NCI-H526 (cell line): ENCODE data around the gene SETBP1.
A peak's percentile ranks its signal among the peaks of the same experiment; 100 is the strongest.

Experiments
- DNase-seq, 2 experiments: peaks; one replicate each; lab custom pipeline; 2025; lab: John Stamatoyannopoulos, UW

The SETBP1 gene

DNA sequence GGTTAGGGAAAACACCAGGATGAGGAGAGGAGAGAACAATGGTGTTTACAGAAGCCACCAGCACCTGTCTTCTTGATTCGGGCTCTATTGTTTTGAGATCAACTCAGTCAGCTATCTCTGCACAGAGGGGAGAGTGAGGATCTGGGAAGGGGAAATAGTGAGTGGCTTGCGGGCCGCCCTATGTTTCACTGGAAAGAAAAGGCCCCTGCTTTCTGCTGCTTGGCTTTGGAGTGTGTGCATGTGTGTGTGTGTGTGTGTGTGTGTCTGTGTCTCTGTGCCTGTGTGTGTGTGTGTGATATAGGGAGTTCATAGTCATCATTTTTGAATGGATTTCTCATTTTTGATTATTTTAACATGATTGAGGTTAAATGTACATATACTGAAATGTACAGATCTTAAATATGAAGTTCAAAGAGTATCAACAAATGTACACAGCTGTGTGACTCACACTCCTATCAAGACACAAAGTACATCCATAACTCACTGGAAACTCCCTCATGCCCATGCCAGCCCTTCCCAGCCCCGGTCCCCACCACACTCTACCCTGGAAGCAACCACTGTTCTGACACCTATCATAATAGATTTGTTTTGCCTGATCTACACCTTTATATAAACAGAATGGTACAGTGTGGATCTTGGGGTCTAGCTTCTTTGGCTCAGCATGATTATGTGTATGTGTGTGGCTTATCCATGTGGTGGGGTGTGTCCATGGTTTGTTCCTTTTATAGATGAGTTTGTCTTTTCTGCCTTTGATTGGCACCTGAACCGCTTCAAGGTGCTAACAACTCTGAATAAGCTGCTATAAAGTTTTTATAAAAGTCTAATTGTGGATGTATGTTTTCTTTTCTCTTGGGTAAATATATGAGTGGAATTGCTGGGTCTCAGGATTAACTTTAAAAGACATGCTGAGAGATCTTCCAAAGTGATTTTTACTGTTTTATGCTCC, 258.3 kb downstream of the SETBP1 start:
- peak in 1 of 2 experiments; percentile 2 for DNase-seq

DNA sequence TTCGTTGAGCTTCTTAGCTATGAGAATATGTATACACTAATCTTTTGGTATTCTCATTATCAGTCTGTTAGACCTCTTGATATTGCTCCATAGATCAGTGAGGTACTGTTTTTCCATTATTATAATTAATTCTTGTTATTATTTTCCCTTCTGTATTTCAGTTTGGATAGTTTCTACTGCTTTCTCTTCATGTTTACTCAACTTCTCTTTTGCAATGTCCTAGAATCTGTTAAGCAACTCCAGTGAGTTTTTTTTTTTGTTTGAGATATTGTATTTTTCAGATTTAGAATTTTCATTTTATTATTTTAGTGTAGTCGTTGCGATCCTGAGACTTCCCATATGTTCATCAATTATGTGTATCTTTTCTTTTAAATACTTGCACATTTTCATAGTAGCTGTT, 260.8 kb downstream of the SETBP1 start:
- DNase-seq = no peak

DNA sequence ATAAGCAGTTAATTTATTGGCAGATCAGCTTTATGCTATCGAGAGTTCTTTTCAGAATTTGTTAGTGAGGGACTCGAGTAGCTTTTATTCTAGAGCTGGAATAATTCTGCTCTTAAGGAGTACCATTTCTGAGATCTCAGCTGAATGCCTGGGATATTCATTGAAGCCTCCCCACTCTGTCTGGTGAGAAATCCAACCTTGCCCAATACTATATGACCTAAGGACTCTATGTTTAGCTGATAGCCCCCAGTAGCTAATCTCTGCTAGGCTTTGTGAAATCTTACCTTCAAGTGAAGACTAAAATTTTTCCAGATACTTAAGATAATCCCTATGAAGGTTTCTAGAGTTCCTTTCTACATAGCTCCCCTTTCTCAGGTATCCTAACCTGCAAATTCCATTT, 261.4 kb downstream of the SETBP1 start:
- DNase-seq = no peak

DNA sequence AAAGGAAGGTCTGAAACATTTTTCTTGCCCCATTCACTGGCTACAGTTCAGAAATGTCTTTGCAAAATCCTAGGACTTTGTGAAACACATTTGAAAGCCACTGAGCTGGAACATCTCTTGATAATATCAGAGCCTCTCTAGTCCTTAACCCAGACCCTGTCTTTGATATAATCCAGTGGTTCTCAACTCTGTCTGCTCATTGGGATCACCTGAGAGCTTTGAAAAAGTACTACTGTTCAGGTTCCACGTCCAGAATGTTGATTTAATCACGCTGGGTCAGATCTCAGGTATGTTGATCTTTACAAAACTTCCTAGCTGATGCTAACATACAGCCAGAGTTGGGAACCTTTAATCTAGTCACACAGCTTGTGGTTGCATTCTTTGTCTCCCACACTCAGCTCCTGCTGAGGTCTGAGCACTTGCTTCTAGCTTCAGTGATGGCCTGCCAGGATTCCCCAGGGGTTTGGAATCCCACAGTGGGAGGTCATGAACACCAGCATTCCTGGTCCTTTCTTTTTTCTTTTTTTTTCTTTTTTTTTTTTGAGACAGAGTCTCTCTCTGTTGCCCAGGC, 262.7 kb downstream of the SETBP1 start:
- DNase-seq = no peak

DNA sequence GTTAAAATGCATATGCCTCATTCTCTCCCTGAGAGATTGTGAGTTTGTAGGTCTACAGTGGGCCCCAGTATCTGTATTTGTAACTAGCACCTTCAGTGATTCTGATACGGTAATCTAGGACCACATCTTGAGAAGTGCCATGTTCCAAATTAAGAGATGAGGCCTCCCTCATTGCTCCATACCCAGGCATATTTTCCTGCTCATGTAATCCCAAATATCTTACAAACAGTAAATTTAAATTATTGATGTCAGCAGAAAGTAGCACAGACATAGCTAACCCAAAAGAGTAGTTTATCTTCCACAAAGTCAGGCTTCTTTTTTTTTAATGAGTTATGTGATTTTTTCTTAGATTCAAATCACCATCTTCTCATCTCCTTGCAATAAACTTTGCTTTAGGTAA, 263.8 kb downstream of the SETBP1 start:
- no peak for DNase-seq

DNA sequence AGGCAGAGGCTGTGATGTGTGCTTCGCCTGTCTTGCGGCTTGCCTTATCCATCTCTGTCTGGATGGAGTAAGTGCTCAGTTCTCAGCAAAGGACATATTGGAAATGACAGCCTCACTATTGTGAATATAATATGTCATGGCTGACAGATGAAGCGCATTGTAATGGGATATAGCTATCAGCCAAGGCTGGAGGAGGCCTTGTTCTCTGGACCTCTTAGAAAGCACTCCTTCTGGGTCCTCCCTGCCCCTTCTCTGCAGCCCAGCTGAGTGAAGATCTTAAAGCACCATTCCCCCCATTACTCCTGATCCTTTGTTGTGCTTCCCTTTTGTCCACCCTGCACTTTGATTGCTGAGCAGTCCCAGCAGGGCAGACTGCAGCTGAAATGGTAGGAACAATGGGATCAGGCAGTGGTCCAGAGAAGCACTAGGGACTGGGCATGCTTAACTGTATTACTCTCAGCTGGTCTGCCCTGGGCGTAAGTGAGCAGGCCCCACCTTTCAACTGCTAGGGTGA, 265.3 kb downstream of the SETBP1 start:
- DNase-seq = no peak

DNA sequence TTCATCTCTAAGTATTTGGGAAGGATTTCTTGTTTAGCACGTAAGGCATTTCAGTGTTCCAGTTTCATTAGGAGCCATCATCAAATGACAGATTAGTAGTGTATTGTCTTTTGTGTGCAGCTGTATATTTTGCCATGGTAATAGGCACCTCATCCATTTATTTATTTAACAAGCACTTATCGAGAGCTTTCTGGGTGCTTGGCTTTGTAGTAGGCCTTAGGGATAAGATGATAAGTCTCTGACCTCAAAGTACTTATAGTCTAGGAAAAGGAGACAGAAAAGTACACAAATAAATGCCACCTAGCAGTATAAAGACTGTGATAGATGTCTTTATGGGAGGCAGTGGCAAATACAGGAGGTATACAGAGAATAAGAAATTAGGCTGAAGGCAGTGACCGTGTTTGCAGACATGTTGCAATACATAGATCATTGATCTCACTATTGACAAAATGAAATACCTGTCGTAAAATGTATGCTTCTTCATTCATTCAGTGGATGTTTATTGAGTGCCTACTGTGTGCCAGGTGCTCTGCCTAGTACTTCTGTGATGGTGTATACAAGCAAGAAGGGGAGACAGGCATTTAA, 265.9 kb downstream of the SETBP1 start:
- DNase-seq = no peak

DNA sequence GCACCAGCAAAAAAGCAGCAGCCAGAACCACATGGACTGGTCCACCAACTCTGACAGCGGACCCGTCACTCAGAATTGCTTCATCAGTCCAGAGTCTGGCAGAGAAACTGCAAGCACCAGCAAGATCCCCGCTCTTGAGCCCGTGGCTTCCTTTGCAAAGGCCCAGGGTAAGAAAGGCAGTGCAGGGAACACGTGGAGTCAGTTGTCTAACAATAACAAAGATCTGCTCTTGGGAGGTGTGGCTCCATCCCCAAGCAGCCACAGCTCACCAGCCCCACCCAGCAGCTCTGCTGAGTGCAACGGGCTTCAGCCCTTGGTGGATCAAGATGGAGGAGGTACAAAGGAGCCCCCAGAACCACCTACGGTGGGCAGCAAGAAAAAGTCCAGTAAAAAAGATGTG, 269.3 kb downstream of the SETBP1 start:
- no peak for DNase-seq

DNA sequence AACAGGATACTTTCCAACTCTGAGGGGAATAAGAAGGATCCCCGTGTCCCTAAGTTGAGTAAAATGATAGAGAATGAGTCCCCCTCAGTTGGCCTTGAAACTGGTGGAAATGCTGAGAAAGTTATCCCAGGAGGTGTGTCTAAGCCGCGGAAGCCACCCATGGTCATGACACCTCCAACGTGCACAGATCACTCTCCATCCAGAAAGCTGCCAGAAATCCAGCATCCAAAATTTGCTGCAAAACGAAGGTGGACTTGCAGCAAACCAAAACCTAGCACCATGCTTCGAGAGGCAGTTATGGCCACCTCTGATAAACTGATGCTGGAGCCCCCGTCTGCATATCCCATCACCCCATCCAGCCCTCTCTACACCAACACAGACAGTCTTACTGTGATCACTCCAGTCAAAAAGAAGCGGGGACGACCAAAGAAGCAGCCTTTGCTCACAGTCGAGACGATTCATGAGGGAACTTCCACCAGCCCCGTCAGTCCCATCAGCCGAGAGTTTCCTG, 270.1 kb downstream of the SETBP1 start:
- no peak for DNase-seq

DNA sequence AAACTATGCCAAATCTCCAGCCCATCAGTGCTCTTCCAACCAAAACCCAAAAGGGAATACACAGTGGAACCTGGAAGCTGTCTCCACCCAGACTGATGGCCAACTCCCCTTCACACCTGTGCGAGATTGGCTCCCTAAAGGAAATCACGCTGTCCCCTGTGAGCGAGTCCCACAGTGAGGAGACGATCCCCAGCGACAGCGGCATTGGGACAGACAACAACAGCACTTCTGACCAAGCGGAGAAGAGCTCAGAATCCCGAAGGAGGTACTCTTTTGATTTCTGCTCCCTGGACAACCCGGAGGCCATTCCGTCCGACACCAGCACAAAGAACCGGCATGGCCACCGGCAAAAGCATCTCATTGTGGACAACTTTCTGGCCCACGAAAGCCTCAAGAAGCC, 271.1 kb downstream of the SETBP1 start:
- DNase-seq = no peak

DNA sequence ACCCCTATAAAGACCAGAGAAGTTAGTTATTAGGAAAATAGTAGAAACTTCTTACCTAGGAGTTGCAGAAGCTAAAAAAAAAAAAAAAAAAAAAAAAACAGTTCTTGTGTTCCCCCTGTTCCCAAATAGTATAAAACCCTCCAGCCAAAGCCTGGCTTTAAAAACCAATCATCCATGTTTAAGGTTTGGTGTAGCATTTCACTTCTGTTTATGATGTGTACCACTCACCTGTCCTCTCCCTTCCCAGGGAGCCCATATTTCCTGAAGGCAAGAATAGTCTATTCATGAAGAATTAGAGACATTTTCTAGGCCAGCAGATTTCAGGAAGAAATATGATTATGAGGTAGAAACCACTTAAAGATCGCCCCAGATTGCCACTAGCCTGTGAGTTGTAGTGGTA, 273.6 kb downstream of the SETBP1 start:
- DNase-seq = no peak

DNA sequence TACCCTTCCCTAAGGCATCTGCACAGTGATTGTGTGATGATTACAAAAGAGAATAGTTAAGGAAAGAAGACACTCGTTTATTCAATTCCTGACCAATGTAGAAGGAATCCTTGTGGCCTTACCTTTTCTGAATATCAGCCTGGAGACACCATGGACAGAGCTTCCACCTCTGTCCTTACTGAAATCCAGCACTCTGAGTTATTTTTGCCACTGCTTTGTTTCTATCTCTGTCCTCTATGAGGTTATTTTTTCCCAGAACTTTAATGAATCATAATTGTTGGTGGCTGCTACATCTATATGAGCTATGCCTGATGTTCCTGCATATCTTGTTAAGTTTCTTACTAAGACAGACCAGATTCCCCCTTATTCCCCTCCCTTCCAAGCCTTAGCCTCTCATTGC, 275.1 kb downstream of the SETBP1 start:
- no peak for DNase-seq

DNA sequence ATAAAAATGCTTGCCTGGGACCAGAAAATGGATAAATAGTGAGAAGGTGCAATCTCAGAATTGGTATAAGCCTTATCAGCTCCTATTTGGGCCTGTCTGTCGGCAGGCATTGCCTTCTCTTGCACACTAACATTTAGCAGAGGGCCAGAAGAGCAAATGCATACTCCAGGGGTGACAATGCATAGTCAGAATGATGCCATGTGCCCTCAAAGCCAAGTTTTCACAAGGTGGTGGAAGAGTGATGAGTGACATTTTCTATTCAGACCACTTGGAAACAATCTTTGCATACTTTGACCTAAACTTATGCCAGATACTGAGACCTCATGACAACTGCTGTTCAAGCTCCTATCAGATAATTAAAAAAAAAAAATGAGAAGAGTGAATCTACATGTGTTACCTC, 276.3 kb downstream of the SETBP1 start:
- DNase-seq = no peak

DNA sequence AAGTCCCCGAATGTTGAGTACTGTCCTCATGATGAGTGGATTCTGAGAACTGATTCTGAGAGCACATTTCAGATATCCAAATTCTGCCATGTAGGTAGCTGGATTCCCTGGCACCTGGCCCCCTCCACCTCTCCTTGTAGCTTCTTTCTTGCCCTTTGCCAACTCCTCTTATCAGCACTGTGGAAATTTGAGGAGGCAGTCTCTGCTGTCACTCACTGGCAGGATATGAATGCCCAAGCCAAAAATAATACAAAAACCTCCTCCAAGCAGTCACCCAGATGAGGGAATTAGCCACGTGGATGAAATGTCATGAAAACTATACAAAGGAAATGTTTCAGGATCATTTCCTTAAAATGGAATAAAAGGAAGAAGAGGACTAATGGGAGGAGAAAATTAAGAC, 276.8 kb downstream of the SETBP1 start:
- DNase-seq = no peak

DNA sequence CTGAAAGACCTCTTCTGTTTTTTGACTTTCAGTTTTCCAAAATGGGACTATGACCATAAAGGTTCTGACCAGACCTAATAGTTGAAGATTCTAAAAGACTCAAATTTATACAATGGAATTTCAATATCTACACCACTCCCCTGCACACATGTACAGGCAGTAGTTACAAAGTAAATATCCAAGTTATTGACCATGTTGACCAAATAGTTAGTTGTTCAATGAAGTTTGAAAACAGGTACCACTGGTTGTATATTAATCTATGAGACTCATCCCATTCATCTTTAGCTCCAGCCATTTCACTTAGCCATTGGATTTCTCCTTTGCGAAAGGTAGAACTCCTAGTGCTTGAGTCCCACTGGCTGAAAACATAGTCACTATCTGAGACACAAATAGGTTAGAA, 277.4 kb downstream of the SETBP1 start:
- no peak for DNase-seq

DNA sequence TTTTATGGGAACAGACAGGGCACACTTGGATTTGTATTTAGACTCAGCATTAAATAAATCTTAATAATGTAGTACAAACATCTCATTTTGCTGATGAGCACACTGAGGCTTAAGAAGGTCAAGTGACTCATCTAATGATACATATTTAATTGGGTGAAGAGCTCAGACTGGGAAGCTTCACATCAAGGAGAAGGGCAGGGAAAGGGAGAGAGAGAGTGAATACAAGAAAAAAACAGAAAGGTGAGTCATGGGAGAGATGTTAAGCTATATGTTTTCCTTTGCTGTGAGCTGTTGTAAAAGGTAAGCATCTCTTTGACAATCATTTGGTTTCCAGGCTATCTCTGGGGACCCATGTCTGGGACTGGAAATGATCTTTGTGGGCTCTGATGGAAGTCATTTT, 277.8 kb downstream of the SETBP1 start:
- no peak for DNase-seq

DNA sequence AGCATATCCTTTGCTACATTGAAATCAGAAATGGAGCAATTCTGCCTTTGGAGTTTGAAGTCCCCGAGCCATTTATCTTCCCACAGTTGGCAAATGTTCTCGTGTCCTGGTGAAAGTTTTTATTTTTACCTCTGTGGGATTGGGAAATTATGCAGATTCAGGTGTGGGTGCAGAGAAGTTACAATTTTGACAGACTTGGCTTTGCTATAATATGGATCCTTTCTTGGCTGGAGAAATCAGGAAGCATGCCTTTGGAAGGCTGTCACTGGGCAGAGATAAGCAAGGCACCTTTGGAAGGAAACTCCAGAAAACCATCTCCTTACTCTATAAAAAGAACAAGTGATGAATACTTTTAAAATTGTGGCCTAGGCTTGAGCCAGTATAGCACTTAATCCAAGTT, 278.3 kb downstream of the SETBP1 start:
- DNase-seq = no peak

DNA sequence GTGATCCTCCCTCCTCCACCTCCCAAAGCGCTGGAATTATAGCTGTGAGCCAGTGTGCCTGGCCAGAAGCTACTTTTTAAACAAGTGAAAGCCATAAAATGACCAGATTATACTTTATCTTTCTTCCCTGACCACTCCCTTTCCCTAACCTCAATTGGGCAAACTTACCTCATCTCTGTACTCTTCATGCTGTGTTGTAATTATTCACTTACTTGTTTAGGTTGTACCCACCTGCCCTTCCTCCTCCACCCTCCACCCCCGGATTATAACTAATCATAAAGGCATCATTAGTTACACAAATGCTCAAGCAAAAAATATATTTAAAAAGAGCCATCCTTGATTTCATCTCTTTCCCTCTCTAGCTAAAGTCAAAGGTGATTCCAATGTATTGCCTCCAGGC, 279.9 kb downstream of the SETBP1 start:
- no peak for DNase-seq

DNA sequence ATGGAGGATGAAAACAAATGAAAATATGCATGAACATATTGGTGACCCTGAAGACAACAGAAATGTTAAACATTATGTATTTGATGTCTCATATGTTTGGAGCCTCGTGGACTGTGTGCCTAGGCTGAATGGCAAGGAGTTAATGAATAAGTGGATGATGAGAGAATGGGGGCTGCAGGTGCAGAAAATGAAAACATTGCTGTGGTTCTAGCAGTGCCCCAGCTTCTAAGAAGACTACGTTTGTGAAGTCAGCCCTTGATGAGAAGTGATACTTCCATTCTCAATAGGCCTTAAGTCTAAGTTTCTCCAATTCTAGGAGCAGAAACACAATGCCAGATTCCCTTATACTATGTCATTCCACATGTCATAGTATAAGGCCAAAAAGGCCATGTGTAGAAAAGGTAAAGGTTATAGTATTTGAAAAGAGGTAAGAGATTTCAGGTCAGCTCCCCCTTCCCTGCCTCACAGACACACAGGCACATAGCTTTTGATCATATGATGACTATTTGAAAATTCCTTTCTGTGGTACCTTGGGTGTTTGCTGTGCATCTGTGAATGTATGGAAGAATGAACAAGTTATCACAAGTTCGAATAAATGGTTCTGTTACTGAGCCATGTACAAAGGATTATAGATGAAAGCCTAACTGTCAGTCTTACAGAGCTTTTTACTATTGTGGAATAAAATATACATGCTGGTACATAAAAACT, 280.8 kb downstream of the SETBP1 start:
- no peak for DNase-seq

DNA sequence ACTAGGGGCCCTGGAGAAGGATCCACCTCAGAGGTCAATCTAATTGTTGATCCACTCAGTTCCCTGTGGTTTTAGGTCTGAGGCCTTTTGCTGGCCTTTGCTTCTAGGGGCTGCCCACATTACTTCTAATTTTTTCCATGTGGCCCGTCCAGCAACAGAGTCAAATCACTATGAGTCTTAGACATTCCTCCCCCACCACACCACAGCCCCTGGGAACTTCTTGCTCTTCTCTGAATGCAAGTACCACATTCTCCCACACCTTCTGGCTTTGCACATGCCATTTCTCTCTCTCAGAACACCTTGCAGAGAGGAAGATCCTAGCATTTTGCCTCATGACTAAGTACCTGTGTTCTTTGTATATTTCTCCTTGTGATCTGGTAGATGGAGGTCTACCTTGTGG, 286.9 kb downstream of the SETBP1 start:
- no peak for DNase-seq

DNA sequence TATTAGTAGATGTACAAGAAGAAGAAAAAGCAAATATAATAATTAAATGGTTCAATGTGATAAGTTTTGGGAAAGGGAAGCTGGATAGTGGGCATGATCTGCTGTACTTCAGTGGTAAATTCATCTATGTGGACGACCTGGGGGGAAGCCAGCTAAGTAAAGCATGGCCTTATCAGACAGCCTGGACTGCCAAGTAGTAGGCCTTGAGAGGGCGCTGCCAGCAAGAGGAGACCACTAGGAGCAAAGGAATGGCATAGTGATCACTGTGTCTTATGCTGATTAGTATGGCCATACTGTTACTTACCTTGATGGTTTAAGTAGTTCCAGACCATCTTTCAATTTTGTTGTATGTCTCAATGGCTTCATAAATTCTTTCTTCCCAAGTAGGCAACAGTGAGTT, 287.6 kb downstream of the SETBP1 start:
- no peak for DNase-seq

DNA sequence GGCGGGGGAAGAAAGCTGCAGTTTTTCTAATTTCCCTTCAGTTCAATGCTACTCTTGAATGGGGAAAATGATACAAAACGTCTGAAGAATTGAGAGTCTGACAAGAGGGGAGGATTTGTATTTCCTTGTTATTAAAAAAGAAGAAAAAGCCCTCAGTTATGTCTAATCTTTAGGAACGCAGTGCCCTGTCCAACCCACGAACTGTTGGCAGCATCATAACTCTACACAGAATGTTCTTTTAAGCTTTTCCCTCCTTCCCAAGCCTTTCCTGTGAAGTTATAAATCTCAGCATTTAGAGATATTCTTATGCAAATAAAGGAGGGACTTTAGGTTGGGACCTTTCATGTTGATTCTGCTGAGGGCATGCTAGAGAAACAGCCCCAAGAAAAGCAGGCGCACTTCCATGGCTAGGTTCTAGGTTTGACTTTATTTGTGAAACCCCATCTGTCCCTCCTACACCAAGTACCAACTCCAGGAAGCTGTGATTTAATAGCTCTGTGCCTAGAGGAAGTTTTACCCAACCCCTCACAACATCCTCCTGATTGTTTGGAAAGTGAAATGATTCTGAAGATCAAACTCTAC, 288.6 kb downstream of the SETBP1 start:
- DNase-seq = no peak
